ENCODE measurements around the gene SRSF11. TPM values are rescaled to one million over a fixed set of nuclear protein-coding genes. Genes with fewer than 3 reads are reported as not detected.

Gene SRSF11
- total and polyA plus RNA-seq, 2 donors from 2014 or later: 58.9 to 135 TPM

- H3K36me3 ChIP-seq (ENCODE audit: control insufficient read depth in 2 of 3, insufficient read depth in 3 of 3, low read length in 3 of 3): peaks cover 0 to 5% (median 2%) of the 10 kb centered on the region in 3 donors
- DNase-seq: no peak
- FAIRE-seq: no peak
- no peaks in the 10 kb centered on the region for H3K4me1 ChIP-seq (ENCODE audit: control insufficient read depth in 2 of 3, insufficient read depth in 2 of 3, low read depth in 1 of 3, low read length in 3 of 3)
- no peak overlapping the region for H3K9ac ChIP-seq (ENCODE audit: low read length in 3 of 3)
- H3K27me3 ChIP-seq (ENCODE audit: control insufficient read depth, insufficient read depth, low read length): no peaks in the 10 kb centered on the region
- no peak overlapping the region for H3K27ac ChIP-seq (ENCODE audit: low read depth in 2 of 2, low read length in 2 of 2)
- H3K9me3 ChIP-seq (ENCODE audit: control insufficient read depth in 2 of 3, insufficient read depth in 1 of 3, low read length in 3 of 3): no peaks in the 10 kb centered on the region
- H3K4me3 ChIP-seq (ENCODE audit: low read length in 3 of 3): no peak overlapping the region
- TF ChIP-seq CTCF (IDR thresholded peaks at IDR 0.05; ENCODE audit: borderline replicate concordance, extremely low read depth, insufficient read depth): no peak
- intact Hi-C loops (cut with DNase I): no loop called here
Measured at GRCh38 chr1:70290218-70290617, 69.0 kb downstream of the SRSF11 start.

- Histone ChIP-seq H3K4me3 (ENCODE audit: low read length in 3 of 3) (no peak overlapping the region), H3K4me1 (ENCODE audit: control insufficient read depth in 2 of 3, insufficient read depth in 2 of 3, low read depth in 1 of 3, low read length in 3 of 3) (no peaks in the 10 kb centered on the region), H3K9me3 (ENCODE audit: control insufficient read depth in 2 of 3, insufficient read depth in 1 of 3, low read length in 3 of 3) (no peaks in the 10 kb centered on the region), H3K27me3 (ENCODE audit: control insufficient read depth, insufficient read depth, low read length) (no peaks in the 10 kb centered on the region), H3K9ac (ENCODE audit: low read length in 3 of 3) (no peak overlapping the region), H3K36me3 (ENCODE audit: control insufficient read depth in 2 of 3, insufficient read depth in 3 of 3, low read length in 3 of 3) (peaks cover 0 to 5% (median 4%) of the 10 kb centered on the region in 3 donors), H3K27ac (ENCODE audit: low read depth in 2 of 2, low read length in 2 of 2) (no peak overlapping the region)
- no peak for FAIRE-seq
- TF ChIP-seq CTCF (IDR thresholded peaks at IDR 0.05; ENCODE audit: borderline replicate concordance, extremely low read depth, insufficient read depth): no peak
- intact Hi-C loops (cut with DNase I): no loop called here
- DNase-seq: no peak
Measured at GRCh38 chr1:70293186-70293843, 72.1 kb downstream of the SRSF11 start.

GRCh38 chr1:70295749-70296148 is 74.6 kb downstream of the SRSF11 start:
- H3K9me3 ChIP-seq (ENCODE audit: control insufficient read depth in 2 of 3, insufficient read depth in 1 of 3, low read length in 3 of 3): no peaks in the 10 kb centered on the region
- H3K36me3 ChIP-seq (ENCODE audit: control insufficient read depth in 2 of 3, insufficient read depth in 3 of 3, low read length in 3 of 3): peaks cover 4 to 7% (median 7%) of the 10 kb centered on the region in 3 donors
- H3K4me1 ChIP-seq (ENCODE audit: control insufficient read depth in 2 of 3, insufficient read depth in 2 of 3, low read depth in 1 of 3, low read length in 3 of 3): no peaks in the 10 kb centered on the region
- H3K4me3 ChIP-seq (ENCODE audit: low read length in 3 of 3): no peak overlapping the region
- DNase-seq (no peak), FAIRE-seq (no peak)
- H3K9ac ChIP-seq (ENCODE audit: low read length in 3 of 3): no peak overlapping the region
- H3K27me3 ChIP-seq (ENCODE audit: control insufficient read depth, insufficient read depth, low read length): no peaks in the 10 kb centered on the region
- intact Hi-C loops (cut with DNase I): no loop called here
- no peak overlapping the region for H3K27ac ChIP-seq (ENCODE audit: low read depth in 2 of 2, low read length in 2 of 2)
- no peak for TF ChIP-seq CTCF (IDR thresholded peaks at IDR 0.05; ENCODE audit: borderline replicate concordance, extremely low read depth, insufficient read depth)

GRCh38 chr1:70299472-70299871 is 78.3 kb downstream of the SRSF11 start:
- DNase-seq: no peak
- no peak for FAIRE-seq
- Histone ChIP-seq H3K4me1 (ENCODE audit: control insufficient read depth in 2 of 3, insufficient read depth in 2 of 3, low read depth in 1 of 3, low read length in 3 of 3) (no peaks in the 10 kb centered on the region), H3K4me3 (ENCODE audit: low read length in 3 of 3) (no peak overlapping the region), H3K9me3 (ENCODE audit: control insufficient read depth in 2 of 3, insufficient read depth in 1 of 3, low read length in 3 of 3) (no peaks in the 10 kb centered on the region), H3K36me3 (ENCODE audit: control insufficient read depth in 2 of 3, insufficient read depth in 3 of 3, low read length in 3 of 3) (peaks cover 2 to 7% (median 4%) of the 10 kb centered on the region in 3 donors), H3K27ac (ENCODE audit: low read depth in 2 of 2, low read length in 2 of 2) (no peak overlapping the region), H3K9ac (ENCODE audit: low read length in 3 of 3) (no peak overlapping the region), H3K27me3 (ENCODE audit: control insufficient read depth, insufficient read depth, low read length) (no peaks in the 10 kb centered on the region)
- intact Hi-C loops (cut with DNase I): no loop called here
- TF ChIP-seq CTCF (IDR thresholded peaks at IDR 0.05; ENCODE audit: borderline replicate concordance, extremely low read depth, insufficient read depth): no peak

All from kidney (tissue), 14 donors.